Measurements from ENCODE around the gene KLHDC8B.

The KLHDC8B gene

DNA sequence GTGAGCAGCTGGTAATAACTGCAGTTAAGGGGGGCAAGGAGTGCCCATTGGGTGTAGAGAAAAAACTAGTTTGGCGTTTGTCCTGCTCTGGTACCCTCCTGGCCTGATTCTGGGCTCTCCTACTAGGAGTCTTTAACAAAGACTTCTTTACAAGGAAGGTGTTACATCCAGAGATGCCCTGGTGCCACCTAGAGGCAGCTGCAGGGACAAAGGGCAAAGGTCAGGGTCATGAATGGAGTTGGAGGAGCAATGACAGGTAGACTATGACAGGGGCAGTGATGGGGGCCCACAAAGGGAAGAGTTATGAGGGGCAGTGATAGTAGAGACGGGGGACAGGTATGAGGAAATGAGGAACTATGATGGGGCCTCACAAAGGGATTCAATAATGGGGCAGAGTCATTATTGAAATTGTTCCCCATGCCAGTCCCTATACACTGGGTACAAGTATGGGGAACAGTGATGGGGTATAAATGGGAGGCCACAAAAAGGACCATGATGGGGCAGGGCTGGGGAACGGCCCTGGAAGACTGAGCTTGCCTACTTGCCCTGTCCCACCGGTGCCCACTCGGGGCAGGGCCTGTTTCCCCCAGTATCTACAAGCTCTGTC lies 13.2 kb upstream of the KLHDC8B start:
- H3K27me3 ChIP-seq (ENCODE audit: control insufficient read depth in 1 of 2, insufficient read depth in 2 of 2, low read length in 2 of 2) = no peaks in the 10 kb centered on the region
- H3K4me1 ChIP-seq (ENCODE audit: control insufficient read depth in 1 of 2, insufficient read depth in 2 of 2, low read length in 2 of 2) = no peaks in the 10 kb centered on the region
- no peak overlapping the region for H3K4me3 ChIP-seq (ENCODE audit: low read depth in 1 of 2, low read length in 2 of 2)
- no peaks in the 10 kb centered on the region for H3K9me3 ChIP-seq (ENCODE audit: control insufficient read depth in 1 of 2, low read length in 2 of 2)
- H3K9ac ChIP-seq (ENCODE audit: low read depth in 1 of 2, low read length in 2 of 2) = no peak overlapping the region
- no peak overlapping the region for H3K27ac ChIP-seq (ENCODE audit: low read depth, low read length)
- H3K36me3 ChIP-seq (ENCODE audit: control insufficient read depth in 1 of 2, insufficient read depth in 2 of 2, low read length in 2 of 2) = peaks cover 6 to 10% of the 10 kb centered on the region in 2 donors

DNA sequence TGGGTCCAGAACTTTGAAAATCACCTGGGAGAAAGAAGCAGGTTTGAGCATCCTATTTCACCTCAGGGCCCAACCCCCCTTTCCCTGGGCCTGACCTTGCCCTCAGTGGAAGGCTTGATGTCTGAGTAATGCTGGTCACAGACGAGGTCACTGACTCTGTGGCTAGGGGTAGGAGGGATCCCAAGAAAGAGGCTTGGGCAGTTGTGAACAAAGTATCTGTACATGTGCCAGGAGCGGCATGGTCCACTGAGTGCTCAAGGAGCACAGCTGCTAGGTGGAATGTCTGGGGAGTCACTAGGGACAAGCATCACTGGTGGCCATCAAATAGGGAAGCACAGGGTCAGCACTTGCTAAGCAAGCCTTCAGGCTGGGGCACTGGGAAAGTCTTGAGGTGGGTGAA lies 12.6 kb upstream of the KLHDC8B start:
- Histone ChIP-seq H3K27me3 (ENCODE audit: control insufficient read depth in 1 of 2, insufficient read depth in 2 of 2, low read length in 2 of 2) (no peaks in the 10 kb centered on the region), H3K9ac (ENCODE audit: low read depth in 1 of 2, low read length in 2 of 2) (no peak overlapping the region), H3K27ac (ENCODE audit: low read depth, low read length) (no peak overlapping the region), H3K36me3 (ENCODE audit: control insufficient read depth in 1 of 2, insufficient read depth in 2 of 2, low read length in 2 of 2) (peaks cover 11 to 16% of the 10 kb centered on the region in 2 donors), H3K4me3 (ENCODE audit: low read depth in 1 of 2, low read length in 2 of 2) (no peak overlapping the region), H3K9me3 (ENCODE audit: control insufficient read depth in 1 of 2, low read length in 2 of 2) (no peaks in the 10 kb centered on the region), H3K4me1 (ENCODE audit: control insufficient read depth in 1 of 2, insufficient read depth in 2 of 2, low read length in 2 of 2) (no peaks in the 10 kb centered on the region)

DNA sequence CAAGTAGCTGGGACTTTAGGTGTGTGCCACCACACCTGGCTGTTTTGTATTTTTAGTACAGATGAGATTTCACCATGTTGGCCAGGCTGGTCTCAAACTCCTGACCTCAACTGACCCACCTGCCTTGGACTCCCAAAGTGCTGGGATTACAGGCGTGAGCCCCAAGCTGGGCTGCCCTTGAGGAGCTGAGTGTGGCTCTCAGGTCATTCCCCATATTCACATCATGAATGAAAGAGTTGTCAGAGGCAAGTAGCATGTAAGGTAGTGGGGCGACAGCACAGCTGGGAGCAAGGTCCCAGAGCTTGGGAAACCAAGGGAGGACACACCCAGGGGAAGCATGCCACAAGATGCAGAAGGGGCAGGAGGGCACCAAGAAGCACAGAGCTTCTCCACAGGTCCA lies 10.2 kb upstream of the KLHDC8B start:
- peaks cover 10 to 13% of the 10 kb centered on the region in 2 donors for H3K4me1 ChIP-seq (ENCODE audit: control insufficient read depth in 1 of 2, insufficient read depth in 2 of 2, low read length in 2 of 2)
- H3K27ac ChIP-seq (ENCODE audit: low read depth, low read length) = no peak overlapping the region
- H3K9ac ChIP-seq (ENCODE audit: low read depth in 1 of 2, low read length in 2 of 2) = no peak overlapping the region

DNA sequence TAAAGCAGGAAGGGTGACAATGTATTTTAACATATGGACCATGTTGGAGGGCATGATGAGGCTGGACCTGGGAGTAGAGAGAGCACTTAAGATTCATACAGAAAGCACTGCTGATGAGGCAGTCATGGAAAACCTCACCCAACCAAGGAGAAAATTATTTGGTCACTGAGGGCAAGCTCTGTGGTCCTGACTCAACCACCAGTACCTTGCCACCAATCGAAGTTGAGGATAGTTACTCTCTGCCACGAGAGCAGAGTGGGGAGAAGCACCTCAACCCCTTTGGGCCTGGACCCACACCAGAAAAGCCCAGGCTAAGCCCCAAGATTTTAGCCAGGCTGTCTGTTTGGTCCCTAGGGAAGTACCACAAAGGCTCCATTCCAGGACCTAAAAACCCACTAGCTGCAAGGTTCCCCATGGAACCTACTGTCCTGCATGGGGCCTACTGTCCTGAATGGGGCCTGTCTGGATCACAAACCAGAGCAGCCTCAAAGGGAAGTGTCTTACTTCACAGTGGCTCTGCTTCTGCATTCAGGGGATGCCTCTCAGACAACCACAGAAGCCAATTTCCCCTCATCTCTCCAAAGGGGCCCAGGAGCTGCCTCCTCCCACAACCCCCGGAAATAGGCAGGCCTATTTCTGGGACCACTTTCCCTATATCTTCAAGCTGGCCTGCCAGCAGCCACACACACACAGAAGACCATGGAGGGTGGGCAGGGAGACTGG lies 9.4 kb upstream of the KLHDC8B start:
- no peak overlapping the region for H3K27ac ChIP-seq (ENCODE audit: low read depth, low read length)
- no peaks in the 10 kb centered on the region for H3K9me3 ChIP-seq (ENCODE audit: control insufficient read depth in 1 of 2, low read length in 2 of 2)
- H3K36me3 ChIP-seq (ENCODE audit: control insufficient read depth in 1 of 2, insufficient read depth in 2 of 2, low read length in 2 of 2) = peaks cover 18 to 20% of the 10 kb centered on the region in 2 donors
- no peak overlapping the region for H3K9ac ChIP-seq (ENCODE audit: low read depth in 1 of 2, low read length in 2 of 2)
- H3K27me3 ChIP-seq (ENCODE audit: control insufficient read depth in 1 of 2, insufficient read depth in 2 of 2, low read length in 2 of 2) = no peaks in the 10 kb centered on the region
- H3K4me3 ChIP-seq (ENCODE audit: low read depth in 1 of 2, low read length in 2 of 2) = no peak overlapping the region
- H3K4me1 ChIP-seq (ENCODE audit: control insufficient read depth in 1 of 2, insufficient read depth in 2 of 2, low read length in 2 of 2) = peaks cover 17 to 19% of the 10 kb centered on the region in 2 donors

More for the DNA sequence above, 10.2 kb upstream of the KLHDC8B start:
- H3K4me3 ChIP-seq (ENCODE audit: low read depth in 1 of 2, low read length in 2 of 2) = no peak overlapping the region
- H3K9me3 ChIP-seq (ENCODE audit: control insufficient read depth in 1 of 2, low read length in 2 of 2) = no peaks in the 10 kb centered on the region
- H3K36me3 ChIP-seq (ENCODE audit: control insufficient read depth in 1 of 2, insufficient read depth in 2 of 2, low read length in 2 of 2) = peaks cover 18 to 20% of the 10 kb centered on the region in 2 donors
- no peaks in the 10 kb centered on the region for H3K27me3 ChIP-seq (ENCODE audit: control insufficient read depth in 1 of 2, insufficient read depth in 2 of 2, low read length in 2 of 2)

DNA sequence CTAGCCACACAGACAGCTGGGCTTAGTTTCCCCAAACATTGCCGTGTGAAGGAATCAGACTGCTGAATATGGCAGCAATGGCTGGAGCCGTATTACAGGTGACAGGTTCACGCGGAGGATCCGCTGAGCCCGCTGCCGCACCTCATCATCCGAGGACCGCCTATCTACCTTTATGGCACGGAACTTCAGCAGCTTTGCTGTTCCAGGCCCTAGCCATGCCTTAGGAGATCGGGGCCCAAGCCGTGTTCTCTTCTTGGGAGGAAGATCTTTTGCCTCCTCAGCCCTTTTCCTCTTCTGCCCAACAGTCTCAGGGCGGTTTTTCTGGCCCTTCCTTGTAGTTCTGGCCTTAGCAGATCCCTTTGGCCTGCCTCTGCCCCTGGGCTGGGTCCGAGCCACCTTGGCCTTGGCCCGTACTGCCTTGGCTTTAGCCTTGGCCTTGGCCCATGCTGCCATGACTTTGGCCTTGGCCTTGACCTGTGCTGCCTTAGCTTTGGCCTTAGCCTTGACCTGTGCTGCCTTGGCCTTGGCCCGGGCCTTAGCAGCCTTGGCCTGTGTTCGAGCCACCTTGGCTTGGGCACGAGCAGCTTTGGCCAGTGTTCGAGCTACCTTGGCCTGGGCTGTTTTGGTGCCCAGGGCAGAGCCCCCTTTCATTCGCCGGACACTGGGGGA lies 8.5 kb upstream of the KLHDC8B start:
- Histone ChIP-seq H3K9ac (ENCODE audit: low read depth in 1 of 2, low read length in 2 of 2) (no peak overlapping the region), H3K27me3 (ENCODE audit: control insufficient read depth in 1 of 2, insufficient read depth in 2 of 2, low read length in 2 of 2) (no peaks in the 10 kb centered on the region), H3K36me3 (ENCODE audit: control insufficient read depth in 1 of 2, insufficient read depth in 2 of 2, low read length in 2 of 2) (peaks cover 18 to 20% of the 10 kb centered on the region in 2 donors), H3K9me3 (ENCODE audit: control insufficient read depth in 1 of 2, low read length in 2 of 2) (no peaks in the 10 kb centered on the region), H3K4me3 (ENCODE audit: low read depth in 1 of 2, low read length in 2 of 2) (no peak overlapping the region), H3K4me1 (ENCODE audit: control insufficient read depth in 1 of 2, insufficient read depth in 2 of 2, low read length in 2 of 2) (peaks cover 17 to 19% of the 10 kb centered on the region in 2 donors), H3K27ac (ENCODE audit: low read depth, low read length) (no peak overlapping the region)

DNA sequence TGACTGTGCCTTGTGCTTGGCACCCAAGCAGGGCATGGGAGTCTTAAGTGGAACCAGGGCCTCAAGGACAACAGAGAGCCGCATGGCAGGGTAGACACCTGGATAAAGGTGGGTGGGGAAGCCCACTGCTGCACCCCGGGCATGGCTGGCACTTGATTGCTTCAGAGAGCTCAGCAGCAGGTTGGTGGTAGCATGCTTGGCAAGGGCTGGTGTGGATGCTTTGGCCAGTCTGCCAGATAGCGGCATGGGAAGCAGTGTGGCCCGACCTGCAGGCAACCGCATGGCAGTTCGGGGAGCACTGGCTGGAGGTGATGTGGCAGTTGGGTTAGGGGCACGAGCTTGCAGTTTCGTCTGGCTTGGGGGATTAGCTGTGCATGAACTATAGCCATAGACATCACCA lies 7.8 kb upstream of the KLHDC8B start:
- Histone ChIP-seq H3K36me3 (ENCODE audit: control insufficient read depth in 1 of 2, insufficient read depth in 2 of 2, low read length in 2 of 2) (peaks cover 18 to 20% of the 10 kb centered on the region in 2 donors), H3K27ac (ENCODE audit: low read depth, low read length) (no peak overlapping the region), H3K4me3 (ENCODE audit: low read depth in 1 of 2, low read length in 2 of 2) (no peak overlapping the region), H3K9ac (ENCODE audit: low read depth in 1 of 2, low read length in 2 of 2) (no peak overlapping the region), H3K9me3 (ENCODE audit: control insufficient read depth in 1 of 2, low read length in 2 of 2) (no peaks in the 10 kb centered on the region), H3K27me3 (ENCODE audit: control insufficient read depth in 1 of 2, insufficient read depth in 2 of 2, low read length in 2 of 2) (no peaks in the 10 kb centered on the region), H3K4me1 (ENCODE audit: control insufficient read depth in 1 of 2, insufficient read depth in 2 of 2, low read length in 2 of 2) (peaks cover 17 to 19% of the 10 kb centered on the region in 2 donors)

DNA sequence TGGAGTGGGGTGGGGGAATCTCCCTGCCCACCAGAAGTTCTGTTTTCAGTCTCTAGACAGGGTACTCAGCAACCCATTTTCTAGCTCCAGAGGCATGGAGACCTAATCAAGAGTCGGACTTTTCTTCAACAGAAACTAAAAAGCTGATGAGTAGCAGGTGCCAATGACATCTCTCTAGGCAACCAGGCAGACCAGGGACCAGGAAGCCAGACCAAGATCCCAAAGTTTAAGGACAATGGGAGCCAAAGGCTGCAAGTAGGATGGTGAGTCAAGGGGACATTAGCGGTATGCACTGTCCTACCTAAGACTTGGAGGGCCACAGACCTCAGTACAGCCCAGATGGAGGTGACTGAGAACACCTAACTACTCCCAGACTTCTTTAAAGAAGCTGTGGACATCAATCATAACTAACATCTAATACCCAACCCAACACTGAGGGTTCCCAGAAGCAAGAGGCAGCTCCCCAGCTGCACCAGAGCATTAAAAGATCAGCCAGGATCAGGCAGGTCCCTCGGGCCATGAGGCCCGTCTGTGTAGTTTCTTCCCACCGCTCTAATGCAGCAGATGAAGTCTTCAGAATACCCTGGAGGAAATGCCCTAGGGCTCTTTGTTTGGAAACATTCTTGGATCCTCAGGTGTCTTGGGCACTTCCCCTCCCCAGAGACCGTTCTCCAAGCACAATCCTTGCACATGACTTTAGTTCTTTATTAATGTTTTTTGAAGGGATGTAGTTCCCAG lies 6.2 kb upstream of the KLHDC8B start:
- no peak overlapping the region for H3K27ac ChIP-seq (ENCODE audit: low read depth, low read length)
- H3K4me1 ChIP-seq (ENCODE audit: control insufficient read depth in 1 of 2, insufficient read depth in 2 of 2, low read length in 2 of 2) = peaks cover 17 to 19% of the 10 kb centered on the region in 2 donors
- peak overlapping the region; percentile 73 to 76 for H3K9ac ChIP-seq (ENCODE audit: low read depth in 1 of 2, low read length in 2 of 2)
- no peaks in the 10 kb centered on the region for H3K9me3 ChIP-seq (ENCODE audit: control insufficient read depth in 1 of 2, low read length in 2 of 2)
- peak overlapping the region; percentile 89 to 96 for H3K4me3 ChIP-seq (ENCODE audit: low read depth in 1 of 2, low read length in 2 of 2)
- no peaks in the 10 kb centered on the region for H3K27me3 ChIP-seq (ENCODE audit: control insufficient read depth in 1 of 2, insufficient read depth in 2 of 2, low read length in 2 of 2)
- H3K36me3 ChIP-seq (ENCODE audit: control insufficient read depth in 1 of 2, insufficient read depth in 2 of 2, low read length in 2 of 2) = peaks cover 18 to 20% of the 10 kb centered on the region in 2 donors

DNA sequence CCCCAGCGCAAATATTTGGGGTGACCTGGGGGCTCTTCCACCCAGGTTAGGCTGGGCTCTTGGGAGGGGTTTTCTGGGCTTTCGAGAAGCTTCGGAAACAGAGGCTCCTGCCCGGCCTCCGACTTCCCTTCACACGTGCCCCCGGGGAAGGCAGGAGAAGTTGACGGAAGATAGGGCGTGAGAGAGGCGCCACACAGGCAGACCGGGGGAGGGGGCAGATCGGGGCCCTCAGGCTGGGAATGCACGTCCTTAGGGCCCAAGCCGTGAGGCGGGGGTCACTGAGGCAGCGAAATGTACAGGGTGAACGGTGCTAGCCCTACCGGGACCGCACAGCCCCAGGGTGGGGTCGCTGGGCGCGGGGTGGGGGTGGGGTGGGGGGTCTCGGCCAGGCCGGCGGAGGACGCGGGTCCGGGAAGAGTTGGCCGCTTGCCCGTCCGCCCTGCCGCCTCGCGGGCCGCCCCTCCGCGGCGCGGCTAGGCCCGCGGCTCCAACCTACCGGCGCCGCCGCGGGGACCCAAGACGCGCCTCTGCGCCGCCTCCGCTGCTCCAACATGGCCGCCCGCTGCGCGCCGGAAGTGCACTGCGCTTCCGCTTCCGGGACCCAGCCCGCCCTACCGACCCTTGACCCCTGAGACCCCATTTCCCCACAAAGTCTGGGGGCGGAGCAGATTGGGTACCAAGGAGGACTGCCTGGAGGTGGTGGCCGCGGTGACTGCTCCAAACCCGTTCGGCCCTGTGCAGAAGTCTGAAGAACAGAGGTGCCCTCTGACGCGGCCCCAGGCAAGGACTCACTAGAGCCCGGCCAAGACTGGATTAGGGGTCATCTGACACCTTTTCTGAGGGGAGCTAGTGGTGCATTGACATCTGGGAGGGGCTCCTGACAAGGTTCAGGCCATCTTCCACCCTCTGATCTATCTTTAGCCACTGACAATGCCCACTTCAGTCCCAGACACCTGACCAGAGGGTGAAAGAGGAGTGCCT lies 5.3 kb upstream of the KLHDC8B start, which contains the start of gene CCDC71:
TSS of gene CCDC71 (minus strand) at position 561 of the 981 bp plus-strand sequence. CDS start 2,123 bp downstream, outside the sequence.
- Histone ChIP-seq H3K9me3 (ENCODE audit: control insufficient read depth in 1 of 2, low read length in 2 of 2) (no peaks in the 10 kb centered on the region), H3K27ac (ENCODE audit: low read depth, low read length) (peak within 1 kb of the TSS; percentile 43), H3K36me3 (ENCODE audit: control insufficient read depth in 1 of 2, insufficient read depth in 2 of 2, low read length in 2 of 2) (peaks cover 18 to 20% of the 10 kb centered on the region in 2 donors), H3K27me3 (ENCODE audit: control insufficient read depth in 1 of 2, insufficient read depth in 2 of 2, low read length in 2 of 2) (no peaks in the 10 kb centered on the region), H3K4me3 (ENCODE audit: low read depth in 1 of 2, low read length in 2 of 2) (peak within 1 kb of the TSS; percentile 89 to 96), H3K9ac (ENCODE audit: low read depth in 1 of 2, low read length in 2 of 2) (peak within 1 kb of the TSS; percentile 73 to 76), H3K4me1 (ENCODE audit: control insufficient read depth in 1 of 2, insufficient read depth in 2 of 2, low read length in 2 of 2) (peaks cover 23 to 25% of the 10 kb centered on the region in 2 donors)

All from duodenal mucosa (tissue), 2 donors.